Measurements from ENCODE around the gene RSPO4.
A peak's percentile ranks its signal among the peaks of the same experiment; 100 is the strongest.

The RSPO4 gene

DNA sequence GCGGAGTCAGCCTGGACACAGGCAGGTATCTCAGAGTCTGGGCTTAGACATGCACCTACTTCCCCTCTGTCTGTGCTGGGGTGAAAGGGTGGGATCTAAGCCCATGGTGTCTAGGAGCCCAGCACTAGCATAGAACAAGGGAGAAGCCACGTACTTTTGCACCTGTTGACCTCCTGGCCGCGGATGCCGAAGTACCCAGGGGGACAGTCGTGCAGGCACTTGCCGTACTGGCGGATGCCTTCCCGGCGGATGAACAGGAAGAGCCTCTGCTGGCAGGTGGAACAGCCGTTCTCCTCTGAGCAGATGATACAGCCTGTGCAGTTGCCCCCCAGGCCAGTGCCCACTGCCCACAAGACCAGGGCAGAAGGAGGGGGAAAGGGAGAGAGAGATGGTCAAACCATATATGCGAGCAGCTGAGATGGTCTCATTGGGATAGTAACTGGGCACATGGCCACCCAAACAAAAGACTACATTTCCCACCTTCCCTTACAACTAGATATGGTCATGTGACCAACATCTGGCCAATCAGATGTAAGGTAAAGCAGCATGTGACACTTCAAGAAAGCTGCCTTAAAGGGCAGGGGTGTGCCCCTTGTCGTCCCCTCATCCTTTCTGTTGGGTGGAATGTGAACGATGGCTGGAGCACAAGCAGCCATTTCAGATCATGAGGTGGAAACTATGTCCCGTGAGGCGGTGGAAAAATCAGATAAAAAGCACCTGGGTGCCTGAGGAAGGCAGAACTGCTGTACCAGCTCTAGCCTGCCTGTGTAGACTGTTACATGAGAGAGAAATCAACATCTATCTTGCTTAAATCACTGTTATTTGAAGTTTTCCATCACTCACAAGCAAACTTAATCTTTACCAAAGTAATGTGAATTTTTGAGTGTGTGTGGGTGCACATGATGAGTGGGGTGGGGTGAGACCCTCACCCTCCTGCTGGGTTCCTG lies 34.0 kb downstream of the RSPO4 start:
- DNase-seq (ENCODE audit: low read depth): no peak

DNA sequence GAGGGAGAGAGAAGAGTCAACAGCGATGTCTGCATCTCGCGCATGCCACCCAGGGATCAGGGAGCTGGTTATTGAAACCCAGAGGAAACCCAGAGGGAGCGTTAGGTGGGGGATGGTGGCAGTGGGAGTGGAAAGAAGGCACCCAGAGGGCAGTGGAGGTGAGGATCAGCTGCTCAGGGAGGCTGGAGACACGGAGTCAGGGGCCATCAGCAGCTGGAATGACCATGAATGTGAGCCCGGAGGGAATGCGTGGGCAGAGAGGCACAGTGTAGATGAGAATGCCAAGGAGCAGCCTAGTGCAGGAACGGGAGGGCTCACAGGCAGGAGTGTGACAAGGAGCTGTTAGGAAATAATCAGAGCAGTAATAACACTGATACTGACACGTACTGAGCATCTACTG lies 36.2 kb downstream of the RSPO4 start:
- DNase-seq (ENCODE audit: low read depth): no peak

DNA sequence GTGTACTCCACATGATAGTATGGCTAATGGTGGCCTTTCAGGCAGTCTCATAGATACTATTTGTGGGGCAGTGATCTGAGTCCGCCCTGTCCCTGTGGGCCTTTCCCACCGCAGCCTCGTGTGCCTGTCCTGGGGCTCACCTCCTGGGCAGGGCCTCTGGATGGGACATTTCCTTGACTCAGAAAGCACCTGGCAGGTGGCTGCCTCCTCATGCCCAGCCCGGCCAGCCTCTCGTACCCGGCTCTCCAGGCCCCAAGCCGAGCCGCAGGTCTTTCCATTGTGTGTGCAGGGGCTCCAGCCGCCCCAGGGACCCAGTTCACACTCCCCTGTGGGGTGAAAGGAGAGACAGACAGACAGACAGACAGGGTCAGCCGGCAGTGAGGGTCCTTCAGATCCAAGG lies 38.3 kb downstream of the RSPO4 start:
- DNase-seq (ENCODE audit: low read depth): no peak

DNA sequence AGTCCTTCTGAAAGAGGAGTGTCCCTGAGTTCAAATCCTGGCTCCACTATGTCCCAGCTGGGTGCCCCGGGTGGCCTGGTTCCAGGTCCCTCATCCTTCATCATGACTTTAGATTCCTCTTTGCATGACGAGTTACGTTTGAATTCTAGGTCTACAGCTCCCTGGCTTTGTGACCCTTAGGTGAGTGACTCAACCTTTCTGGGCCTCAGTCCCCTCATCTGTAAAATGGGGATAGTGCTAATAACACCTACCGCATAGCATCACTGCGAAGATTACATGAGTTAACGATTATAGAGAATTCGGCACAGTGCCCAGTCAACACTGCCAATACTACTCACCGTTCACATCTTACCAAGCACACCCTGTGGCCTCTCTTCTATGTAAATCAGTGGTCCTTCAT lies 39.4 kb downstream of the RSPO4 start:
- no peak for DNase-seq (ENCODE audit: low read depth)

DNA sequence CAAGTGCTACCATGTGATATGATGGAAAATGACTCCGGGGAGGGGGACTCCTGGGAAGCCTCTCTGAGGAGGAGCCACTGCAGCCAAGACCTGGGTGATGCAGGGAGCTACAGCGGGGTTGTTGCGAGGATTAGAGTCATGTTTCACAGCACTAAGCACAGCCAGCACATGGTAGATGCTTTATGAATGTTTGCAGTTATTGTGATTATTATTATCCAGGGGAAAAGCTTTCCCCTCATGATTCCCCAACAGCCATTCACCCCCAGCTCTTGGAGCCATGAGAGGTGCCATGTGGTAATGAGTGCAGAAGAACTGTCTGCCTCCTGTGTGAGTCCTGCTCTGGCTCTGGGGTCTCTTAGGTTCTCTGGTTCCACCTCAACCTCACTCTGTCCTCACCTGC lies 39.9 kb downstream of the RSPO4 start:
- DNase-seq (ENCODE audit: low read depth): no peak

DNA sequence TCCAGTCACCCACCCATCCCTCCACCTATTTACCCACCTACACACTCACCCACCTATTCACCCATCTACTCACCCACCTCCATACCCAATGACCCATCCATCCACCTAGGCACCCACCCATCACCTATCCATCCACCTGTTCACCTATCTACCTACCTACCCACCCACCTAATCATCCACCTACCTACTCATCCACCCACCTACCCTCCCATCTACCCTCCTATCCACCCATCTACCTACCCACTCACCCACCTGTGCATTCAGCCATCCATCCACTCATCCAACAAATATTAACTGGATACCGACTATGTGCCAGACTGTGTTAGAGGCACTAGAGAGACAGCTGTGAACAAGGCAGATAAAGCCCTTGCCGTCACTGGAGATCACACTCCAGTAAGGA lies 40.3 kb downstream of the RSPO4 start:
- no peak for DNase-seq (ENCODE audit: low read depth)

DNA sequence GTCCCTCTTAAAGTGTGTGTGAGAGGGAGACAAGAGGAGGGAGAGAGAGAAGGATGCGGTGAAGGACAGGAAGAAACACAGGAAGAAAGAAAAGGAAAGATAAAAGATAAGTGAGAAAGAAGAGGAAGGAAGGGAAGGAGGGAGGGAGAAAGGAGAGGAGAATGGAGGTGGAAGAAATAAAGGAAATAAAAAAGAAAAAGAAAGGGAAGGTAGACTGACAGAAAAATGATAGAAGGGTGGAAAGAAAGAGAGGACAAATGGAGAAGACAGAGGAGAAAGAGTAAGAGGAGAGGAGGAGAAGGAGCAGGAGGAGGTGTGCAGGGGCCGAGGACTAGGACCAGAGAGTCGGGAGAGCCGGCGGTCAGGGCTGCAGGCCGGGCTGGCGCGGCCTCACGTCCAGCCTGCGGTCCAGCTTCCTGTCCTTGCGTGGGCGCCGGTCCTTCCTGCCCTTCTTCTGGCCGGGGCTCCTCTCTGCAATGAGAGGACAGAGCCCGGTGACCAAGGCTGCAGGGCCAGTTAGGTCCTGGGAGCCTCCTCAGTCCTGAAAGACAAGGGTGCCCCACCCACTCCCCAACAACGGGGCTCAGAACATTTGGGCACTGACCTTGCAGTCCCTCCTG lies 42.0 kb downstream of the RSPO4 start:
- DNase-seq (ENCODE audit: low read depth): no peak

DNA sequence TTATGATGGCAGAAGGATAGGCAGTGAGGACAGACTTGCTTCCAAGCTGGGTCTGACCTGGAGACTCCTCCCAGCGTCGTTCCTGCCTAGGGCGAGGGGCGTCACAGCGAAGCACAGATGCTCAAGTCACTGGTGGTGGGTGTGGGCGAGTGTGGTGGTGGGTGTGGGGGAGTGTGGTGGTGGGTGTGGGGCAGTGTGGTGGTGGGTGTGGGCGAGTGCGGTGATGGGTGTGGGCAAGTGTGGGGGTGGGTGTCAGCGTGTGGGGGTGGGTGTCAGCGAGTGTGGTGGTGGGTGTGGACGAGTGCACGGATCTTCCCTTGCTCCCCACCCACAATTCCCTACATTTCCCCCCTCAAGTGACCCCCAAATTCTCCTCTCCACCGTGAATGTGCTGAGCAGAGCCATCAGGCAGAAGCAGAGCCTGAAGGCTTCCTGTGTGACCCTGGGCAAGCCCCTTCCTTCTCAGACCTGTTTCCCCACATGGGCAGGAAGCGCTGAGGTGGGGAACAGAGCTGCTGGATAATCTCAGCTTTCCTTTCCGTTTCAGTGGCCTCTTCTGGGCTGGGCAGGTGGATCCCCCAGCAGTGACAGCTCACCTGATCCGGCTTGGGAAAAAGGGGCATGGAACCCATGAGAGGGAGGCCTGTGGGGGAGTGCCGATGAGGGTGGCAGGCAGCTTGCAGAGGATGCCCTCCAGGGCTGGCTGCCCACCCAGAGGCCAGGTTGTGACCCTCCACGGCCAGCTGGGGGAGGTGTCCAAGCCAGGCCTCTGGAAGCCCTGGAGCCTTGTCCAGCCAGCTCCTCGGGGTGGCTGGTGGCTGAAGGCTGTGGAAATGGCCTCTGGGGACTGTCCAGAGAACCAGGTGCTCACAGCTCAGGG lies 42.9 kb downstream of the RSPO4 start:
- DNase-seq (ENCODE audit: low read depth): no peak

DNA sequence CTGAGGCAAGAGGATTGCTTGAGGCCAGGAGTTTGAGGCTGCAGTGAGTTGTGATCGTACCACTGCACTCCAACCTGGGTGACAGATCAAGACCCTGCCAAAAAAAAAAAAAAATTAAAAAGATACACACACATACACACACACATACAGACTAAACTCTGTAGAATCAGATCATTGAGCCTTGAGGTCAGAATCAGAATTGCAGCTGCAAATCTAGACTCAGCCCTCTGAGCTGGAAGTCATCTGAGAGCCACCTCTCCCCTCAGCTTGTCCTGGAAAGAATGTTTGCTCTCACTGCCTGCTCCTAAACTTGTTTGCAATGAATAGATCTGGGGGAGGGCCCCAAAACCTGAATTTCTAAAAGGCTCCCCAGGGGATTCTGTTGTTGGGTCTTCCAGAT lies 44.6 kb downstream of the RSPO4 start:
- DNase-seq (ENCODE audit: low read depth): no peak

DNA sequence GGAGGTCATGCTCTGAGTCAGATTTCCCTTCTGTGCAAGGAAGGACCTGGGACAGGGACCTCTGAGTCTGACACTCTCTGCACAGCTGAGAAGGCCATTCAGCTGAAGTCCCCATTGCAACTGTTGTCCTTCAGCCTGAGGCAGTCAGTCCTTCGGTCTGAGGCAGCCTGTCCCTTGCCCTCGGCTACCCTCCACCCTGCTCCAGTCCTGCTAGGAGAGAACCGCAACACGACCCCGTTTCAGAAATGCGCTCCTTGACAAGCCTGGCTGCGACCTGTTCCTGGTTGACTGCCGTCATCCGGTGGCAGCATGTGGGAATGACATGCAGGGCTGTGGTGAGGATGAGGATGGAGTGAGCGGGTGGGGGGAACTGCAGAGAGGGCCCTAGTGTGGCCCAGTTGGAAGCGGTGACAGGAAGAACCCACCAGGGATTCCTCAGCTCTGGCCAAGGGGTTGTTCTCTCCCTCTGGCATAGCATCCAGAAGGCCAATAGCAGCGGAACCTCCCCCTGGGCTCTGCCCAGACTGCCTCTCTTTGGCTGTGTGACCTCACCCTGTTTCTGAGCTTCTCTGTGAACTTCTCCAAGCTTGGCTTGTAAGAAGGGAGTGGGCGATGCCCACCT lies 45.7 kb downstream of the RSPO4 start:
- peak; percentile 53 for DNase-seq (ENCODE audit: low read depth)

DNA sequence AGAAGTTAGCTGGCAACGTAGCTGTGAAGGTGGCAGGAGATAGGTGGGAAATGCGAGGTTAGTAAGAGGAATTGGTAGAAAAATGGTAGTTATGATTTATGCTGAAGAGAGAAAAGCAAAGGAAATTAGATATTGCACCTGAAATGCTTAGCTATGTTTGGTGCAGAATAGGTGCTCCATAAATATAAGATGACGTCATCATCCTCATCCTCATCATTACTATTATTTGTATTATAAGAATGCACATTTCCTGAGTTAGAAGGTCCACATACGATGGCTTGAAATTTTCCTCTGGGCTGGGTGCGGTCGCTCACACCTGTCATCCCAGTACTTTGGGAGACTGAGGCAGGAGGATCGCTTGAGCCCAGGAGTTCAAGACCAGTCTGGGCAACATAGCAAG lies 46.5 kb downstream of the RSPO4 start:
- DNase-seq (ENCODE audit: low read depth): no peak

DNA sequence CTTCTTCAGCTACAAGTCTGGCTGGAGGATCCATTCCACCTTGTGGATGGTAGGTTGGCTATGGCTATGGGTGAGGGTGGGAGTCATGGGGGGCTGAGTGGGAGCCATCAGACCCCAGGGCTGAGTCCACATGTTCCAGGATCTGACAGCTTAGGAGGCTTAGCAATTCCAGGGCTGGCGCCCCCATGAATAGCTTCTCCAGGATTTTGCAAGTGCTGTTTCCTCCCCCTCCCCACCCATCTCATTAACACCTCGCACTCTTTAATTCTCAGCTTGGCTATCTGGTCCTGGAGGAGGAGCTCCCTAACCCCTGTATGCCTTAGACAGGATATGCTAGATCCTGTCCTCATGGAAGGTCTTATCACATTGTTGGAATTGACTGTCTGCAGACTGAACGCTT lies 47.0 kb downstream of the RSPO4 start:
- DNase-seq (ENCODE audit: low read depth): no peak

DNA sequence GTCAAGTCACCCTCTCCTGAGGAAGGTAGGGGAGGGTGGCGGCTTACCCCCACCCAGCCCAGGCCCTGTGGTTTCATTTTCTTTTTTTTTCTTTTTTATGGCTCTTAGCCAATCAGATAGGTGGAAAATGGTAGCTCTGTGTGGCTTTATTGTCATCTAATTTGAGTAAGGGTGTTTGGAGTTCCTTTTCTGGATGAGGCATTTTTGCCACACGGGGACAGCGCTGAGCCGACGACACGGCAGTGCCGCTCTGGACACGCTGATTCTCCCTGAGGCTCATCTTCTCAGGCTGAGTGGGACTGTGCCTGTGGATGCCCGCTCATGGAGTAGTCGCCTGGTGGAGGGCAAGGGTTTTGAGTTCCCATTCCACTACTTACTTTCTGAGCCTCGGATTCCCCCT lies 48.4 kb downstream of the RSPO4 start:
- DNase-seq (ENCODE audit: low read depth): no peak

DNA sequence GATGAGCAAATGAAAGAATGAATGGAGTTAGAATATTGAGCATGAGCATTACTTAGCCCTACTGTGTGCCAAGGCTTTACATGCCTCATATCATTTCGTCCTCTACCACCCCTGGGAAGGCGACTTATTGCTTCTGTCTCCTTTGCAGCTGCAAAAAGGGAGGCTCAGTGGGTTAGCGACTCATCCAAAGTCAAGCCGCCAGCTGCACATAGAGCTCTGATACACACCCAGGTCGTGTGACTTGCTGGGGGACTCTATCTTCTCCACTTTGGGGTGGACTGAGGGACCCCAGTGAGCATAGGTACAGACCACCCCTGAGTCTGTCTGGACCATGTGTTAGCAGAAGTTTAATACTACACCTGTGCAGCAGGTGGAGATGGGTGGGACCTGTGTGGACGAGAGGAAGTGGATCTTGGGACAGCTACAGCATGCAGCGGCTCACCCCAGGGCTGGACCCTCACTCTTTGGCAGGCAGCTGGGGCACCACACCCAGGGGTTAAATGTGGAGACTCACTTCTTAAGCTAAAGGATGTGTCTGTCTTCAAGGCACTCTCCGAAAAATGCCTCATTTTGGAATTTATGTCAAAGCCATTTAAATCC lies 49.8 kb downstream of the RSPO4 start:
- no peak for DNase-seq (ENCODE audit: low read depth)

DNA sequence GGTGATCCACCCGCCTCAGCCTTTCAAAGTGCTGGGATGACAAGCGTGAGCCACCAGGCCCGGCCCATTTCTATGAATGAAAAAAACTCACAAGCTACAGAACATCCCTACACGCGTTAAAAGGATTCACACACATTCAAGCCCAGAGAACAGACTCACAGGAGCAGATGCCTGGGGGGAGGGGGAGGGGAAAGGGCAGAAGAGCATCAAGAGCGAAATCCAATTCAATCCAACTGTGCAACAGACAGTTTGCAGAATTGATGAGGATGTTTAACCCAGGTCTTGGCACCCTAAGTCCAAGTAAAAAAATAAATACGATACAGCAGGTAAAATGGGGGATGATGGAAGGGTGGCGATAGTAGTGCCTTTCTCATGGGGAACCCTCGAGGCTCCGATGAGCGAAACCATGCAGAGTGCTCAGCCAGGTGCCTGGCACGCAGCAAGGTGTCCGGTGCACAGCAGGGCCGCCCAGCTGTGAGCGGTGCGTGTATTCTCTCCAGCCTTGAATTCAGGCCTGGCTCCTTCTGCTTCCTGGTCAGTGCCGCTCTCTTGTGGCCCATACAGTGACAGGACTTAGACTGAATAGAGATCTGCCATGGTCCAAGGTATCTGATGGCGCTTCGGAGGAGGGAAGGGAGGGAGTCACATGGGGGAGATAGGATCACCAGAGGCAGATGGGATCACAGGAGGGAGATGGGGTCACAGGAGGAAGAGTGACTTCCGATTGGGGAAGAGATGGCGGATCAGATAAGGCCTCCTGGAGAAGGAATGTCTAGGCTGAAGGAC lies 50.5 kb downstream of the RSPO4 start:
- DNase-seq (ENCODE audit: low read depth): no peak

DNA sequence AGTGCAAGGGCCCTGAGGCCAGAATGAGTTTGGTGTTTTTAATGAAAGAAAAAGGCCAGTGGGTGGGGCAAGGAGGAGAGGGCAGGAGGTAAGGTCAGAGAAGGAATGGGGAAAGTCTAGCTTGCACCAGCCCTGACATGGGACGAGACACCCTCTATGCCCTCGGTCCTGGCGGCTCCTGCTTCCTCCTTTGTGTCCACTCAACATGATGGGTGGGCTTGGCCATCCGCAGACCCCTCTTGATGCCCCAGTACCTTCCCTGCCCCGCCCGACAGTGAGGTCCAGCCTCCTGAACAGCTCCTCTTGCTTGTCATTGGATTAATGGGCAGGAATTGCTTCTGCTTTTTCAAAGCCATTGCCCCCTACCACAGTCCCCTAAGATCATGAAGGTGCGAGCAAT lies 52.4 kb downstream of the RSPO4 start:
- no peak for DNase-seq (ENCODE audit: low read depth)

DNA sequence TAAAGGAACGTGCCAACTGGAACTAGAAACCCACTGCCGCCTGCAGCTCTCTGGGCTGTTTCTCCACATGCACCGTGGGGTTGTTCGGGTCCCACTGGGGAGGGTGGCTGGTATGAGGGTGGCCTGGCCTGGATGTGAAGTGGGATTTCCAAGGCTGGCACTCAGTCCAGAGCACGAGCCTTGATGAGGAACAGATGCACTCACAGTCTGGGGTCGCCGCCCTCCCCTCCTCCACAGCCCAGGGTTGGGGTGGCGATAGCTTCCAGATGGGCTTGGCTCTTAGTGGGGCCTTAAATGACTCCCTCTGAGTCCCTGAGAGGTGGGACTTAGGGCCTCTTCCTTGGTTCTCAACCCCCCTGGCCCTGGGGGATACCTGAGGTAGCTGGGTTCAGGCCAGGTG lies 55.3 kb downstream of the RSPO4 start:
- no peak for DNase-seq (ENCODE audit: low read depth)

DNA sequence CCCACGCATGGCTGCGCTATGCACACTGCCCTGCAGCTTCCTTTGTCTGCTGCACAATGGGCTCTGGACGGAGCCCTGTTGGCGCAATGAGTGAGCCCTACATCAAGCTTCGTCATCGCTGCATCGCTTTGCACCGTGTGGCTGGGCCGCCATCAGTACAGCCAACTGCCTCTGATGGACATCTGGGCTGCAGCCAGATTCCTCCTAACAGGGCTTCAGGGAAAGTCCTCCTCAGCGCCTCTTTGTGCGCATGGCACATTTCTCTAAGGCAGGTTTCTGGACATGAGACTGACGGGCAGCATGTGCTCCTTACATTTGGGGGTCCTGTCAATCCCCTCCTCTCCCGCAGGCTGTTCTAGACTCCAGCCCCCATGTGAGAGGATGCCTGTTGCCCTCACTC lies 56.3 kb downstream of the RSPO4 start:
- DNase-seq (ENCODE audit: low read depth): no peak

DNA sequence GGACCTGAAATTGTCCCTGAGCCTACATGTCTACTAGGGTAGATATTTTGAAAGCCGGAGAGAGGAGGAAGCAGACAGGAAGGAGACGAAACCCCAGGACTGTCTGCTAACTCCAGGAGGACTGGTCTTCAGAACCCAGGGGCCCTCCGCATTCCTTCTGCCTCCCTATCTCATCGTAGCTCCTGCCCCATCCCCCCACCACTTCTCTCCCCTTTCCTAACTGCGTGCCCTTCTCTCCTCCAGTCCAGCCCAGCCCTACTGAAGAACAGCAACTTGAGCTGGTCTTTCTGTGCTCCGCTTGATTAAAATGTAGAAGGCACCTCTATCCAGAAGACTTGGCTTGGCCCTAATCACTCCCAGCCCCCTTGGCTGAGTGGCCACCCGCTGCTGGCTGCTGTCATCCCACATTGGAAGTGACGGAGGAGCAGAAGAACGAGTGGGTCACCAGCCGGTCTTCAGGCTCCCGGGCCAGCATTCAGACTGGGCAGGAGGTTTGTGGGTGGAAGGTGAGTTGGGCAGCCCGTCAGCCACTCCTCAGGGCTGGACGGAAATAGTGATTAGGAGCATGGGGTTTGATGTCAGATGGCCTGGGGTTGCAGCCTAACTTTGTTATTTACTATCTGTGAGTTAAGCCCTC lies 57.2 kb downstream of the RSPO4 start:
- no peak for DNase-seq (ENCODE audit: low read depth)

DNA sequence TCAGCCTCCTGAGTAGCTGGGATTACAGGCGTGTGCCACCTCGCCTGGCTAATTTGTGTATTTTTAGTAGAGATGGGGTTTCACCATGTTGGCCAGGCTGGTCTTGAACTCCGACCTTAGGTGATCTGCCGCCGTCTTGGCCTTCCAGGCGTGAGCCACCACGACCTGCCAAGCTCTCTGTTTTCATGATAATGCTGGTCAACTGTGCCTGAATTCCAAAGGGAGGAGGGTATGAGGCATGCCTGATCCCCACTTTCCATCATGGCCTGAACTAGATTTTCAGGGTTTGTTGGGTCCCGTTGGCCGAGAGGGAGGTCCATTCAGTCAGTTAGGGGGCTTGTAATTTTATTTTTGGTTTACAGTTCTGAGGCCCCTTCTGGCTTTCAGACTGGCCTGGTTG lies 58.0 kb downstream of the RSPO4 start:
- DNase-seq (ENCODE audit: low read depth): no peak

DNA sequence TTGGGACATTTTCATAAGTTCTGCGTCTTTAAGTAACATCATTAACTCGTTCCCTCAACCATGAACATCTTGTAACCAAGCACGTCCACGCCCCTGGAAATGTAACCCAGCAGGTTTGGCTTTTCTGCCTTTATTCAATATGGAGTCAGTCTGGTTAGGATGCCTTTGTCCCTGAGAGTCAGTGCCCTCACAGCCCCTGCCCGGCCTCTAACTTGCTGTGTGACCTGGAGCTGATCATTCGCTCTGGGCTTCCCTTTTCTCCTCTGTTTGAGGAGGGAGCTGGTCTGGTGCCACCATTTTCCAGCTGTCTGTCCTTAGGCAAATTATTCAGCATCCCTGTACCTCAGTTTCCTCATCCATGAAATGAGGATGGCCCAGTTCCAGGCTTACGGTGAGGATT lies 59.5 kb downstream of the RSPO4 start:
- DNase-seq (ENCODE audit: low read depth): no peak

Data from activated T-helper 1 cell treated with Interleukin-2 at 50 U/mL for 16 hours (primary cell).